ENCODE measurements around the gene HES4. TPM values are rescaled to one million over a fixed set of nuclear protein-coding genes. Genes with fewer than 3 reads are reported as not detected.

Gene HES4
- total and polyA plus RNA-seq, 2 of the 13 experiments (the other 11 are each of a cell fraction or from before 2014, with no cell fraction given) = 8.8 to 10.6 TPM

DNA sequence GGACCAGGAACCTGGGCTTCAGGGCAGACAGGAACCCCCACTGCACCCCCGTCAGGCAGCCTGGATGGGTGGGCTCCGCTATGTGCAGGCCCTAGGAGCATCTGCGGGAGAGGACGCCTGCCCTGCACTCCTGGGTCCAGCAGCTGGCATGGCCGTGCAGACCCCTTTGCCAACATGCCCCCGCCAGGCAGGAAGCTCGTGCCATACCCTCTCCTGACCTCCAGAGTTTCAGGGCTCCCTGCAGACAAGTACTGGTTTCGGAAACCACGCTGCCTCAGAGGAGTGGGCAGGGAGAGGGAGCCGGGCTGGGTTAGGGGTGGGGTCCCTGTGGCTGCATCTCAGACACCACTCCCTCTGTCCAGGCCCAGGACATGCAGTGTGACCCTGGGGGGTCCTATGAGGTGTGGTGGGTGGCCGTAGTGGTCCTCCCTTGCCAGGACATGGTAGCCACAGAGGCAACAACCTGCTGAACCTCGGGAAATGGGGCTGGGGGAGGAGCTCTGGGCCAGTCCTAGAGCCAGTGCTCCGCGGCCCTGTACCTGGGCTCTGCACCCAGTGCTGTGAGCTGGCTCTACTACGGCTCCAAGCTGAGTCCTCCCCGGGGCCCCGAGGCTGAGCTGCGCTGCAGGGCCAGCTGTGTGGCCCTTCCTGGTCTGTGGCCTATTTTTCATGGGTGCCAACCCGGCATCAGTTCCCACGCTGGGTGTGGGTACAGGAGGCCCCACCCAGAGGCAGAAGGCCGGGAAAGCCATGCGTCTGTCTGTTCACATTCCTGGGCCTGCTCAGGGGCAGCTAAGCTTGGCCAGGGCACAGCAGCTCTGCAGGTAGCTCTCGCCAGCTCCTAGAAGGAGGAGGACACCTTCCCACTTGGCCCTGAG, 32.2 kb downstream of the HES4 start:
- Histone ChIP-seq H3K27ac (ENCODE audit: extremely low read length, insufficient read depth, low read length) (no peak overlapping the region), H3K79me2 (ENCODE audit: insufficient read depth, low read length) (no peaks in the 10 kb centered on the region), H3K9ac (ENCODE audit: insufficient read depth, low read depth, low read length) (peak overlapping the region; percentile 64; the same call in 1 of the 2 replicates), H3K4me2 (ENCODE audit: low read depth, low read length) (peak overlapping the region; percentile 78), H4K20me1 (ENCODE audit: insufficient read depth, low read length) (no peaks in the 10 kb centered on the region), H3K36me3 (replicated peaks in 1 of 2; ENCODE audit: control insufficient read depth in 1 of 2, insufficient read depth in 2 of 2, low read length in 2 of 2) (peaks cover 0 to 3% of the 10 kb centered on the region in 2 experiments; a peak in 1 of 5 replicates), H2AFZ (ENCODE audit: low read length) (no peak overlapping the region), H3K4me1 (ENCODE audit: insufficient read depth, low read length) (peaks cover 24% of the 10 kb centered on the region), H3K4me3 (replicated peaks in 1 of 3; ENCODE audit: insufficient read depth in 1 of 3, low read depth in 2 of 3, low read length in 3 of 3) (peak overlapping the region in 2 of 3 experiments; percentile 77 to 82; a peak in 4 of 6 replicates), H3K9me3 (ENCODE audit: low read length) (no peaks in the 10 kb centered on the region), H3K27me3 (ENCODE audit: control insufficient read depth in 1 of 2, insufficient read depth in 2 of 2, low read length in 2 of 2) (no peaks in the 10 kb centered on the region; a peak in 1 of 5 replicates)
- TF ChIP-seq ZNF263 (CRISPR knock-in tag; IDR thresholded peaks at IDR 0.05) = peak; percentile 64
- TF ChIP-seq ZNF780A (CRISPR knock-in tag; IDR thresholded peaks at IDR 0.05) = no peak
- in situ Hi-C loops (cut with HindIII; ENCODE audit: extremely low pct_ligation_motif_present, low pct_unique_long_range_greater_than_20kb) = no loop called here
- BruUV-seq (replicated peaks) = no TSS peak
- ChIA-PET CTCF (ENCODE audit: low intra/inter-chr PET ratio, low total read pairs) (no interaction called here), POLR2A (interaction anchor here (0.7 to 2.7 kb wide), 5 partner anchors 8 to 40 kb away, joined by 3 to 11 read pairs (median 3); partner anchors contain the start of gene PERM1)
- ATAC-seq (peak; percentile 42), DNase-seq (ENCODE audit: low spot score) (no peak), FAIRE-seq (no peak)
- intact Hi-C loops (cut with micrococcal nuclease; ENCODE audit: unreplicated experiment) = no loop called here
- WGBS (ENCODE audit: low lambda C conversion rate) = 93% methylated on average over 3 of the region's 23 CpGs

GRCh38 chr1:966704-967300, 33.1 kb downstream of the HES4 start:
- Histone ChIP-seq H3K27ac (ENCODE audit: extremely low read length, insufficient read depth, low read length) (no peak overlapping the region), H3K27me3 (ENCODE audit: control insufficient read depth in 1 of 2, insufficient read depth in 2 of 2, low read length in 2 of 2) (no peaks in the 10 kb centered on the region; a peak in 1 of 5 replicates), H4K20me1 (ENCODE audit: insufficient read depth, low read length) (no peaks in the 10 kb centered on the region), H3K4me2 (ENCODE audit: low read depth, low read length) (peak overlapping the region; percentile 78), H3K9ac (ENCODE audit: insufficient read depth, low read depth, low read length) (peak overlapping the region; percentile 64), H3K79me2 (ENCODE audit: insufficient read depth, low read length) (no peaks in the 10 kb centered on the region), H2AFZ (ENCODE audit: low read length) (no peak overlapping the region), H3K36me3 (replicated peaks in 1 of 2; ENCODE audit: control insufficient read depth in 1 of 2, insufficient read depth in 2 of 2, low read length in 2 of 2) (peaks cover 0 to 6% of the 10 kb centered on the region in 2 experiments; a peak in 1 of 5 replicates), H3K4me3 (replicated peaks in 1 of 3; ENCODE audit: insufficient read depth in 1 of 3, low read depth in 2 of 3, low read length in 3 of 3) (peak overlapping the region; percentile 47 to 82 (median 77); a peak in 5 of 6 replicates), H3K9me3 (ENCODE audit: low read length) (no peaks in the 10 kb centered on the region), H3K4me1 (ENCODE audit: insufficient read depth, low read length) (peaks cover 24% of the 10 kb centered on the region)
- peak; percentile 31 for DNase-seq (ENCODE audit: low spot score)
- CTCF ChIA-PET (ENCODE audit: low intra/inter-chr PET ratio, low total read pairs) = no interaction called here
- intact Hi-C loops (cut with micrococcal nuclease; ENCODE audit: unreplicated experiment) (no loop called here), in situ Hi-C loops (cut with HindIII; ENCODE audit: extremely low pct_ligation_motif_present, low pct_unique_long_range_greater_than_20kb) (no loop called here)
- no TSS peak for BruUV-seq (replicated peaks)
- POLR2A ChIA-PET = interaction anchor here (0.7 to 2.7 kb wide), 8 partner anchors 9 to 93 kb away, joined by 3 to 11 read pairs (median 3); partner anchors contain the start of gene PERM1
- peak; percentile 76 for ATAC-seq
- no CpG with 5 or more reads among the region's 60 CpGs for WGBS (ENCODE audit: low lambda C conversion rate)
- no peak for FAIRE-seq
- TF ChIP-seq TAF1 (CRISPR knock-in tag; IDR thresholded peaks at IDR 0.05) (peak; percentile 67; the same call in 1 of the 2 replicates), ZNF230 (CRISPR knock-in tag; IDR thresholded peaks at IDR 0.05) (no peak), ZBTB20 (CRISPR knock-in tag; IDR thresholded peaks at IDR 0.05; ENCODE audit: borderline replicate concordance, low read depth) (peak; percentile 43; the same call in 1 of the 2 replicates), HNF4G (IDR thresholded peaks at IDR 0.05; ENCODE audit: borderline replicate concordance, low read depth, low read length) (no peak), HNF4G (CRISPR knock-in tag; IDR thresholded peaks at IDR 0.05; ENCODE audit: borderline replicate concordance, low read depth) (0 out of 2 replicates have a peak, but pooled peaks have one; percentile 30), PATZ1 (CRISPR knock-in tag; IDR thresholded peaks at IDR 0.05) (peak; percentile 81), ZNF451 (CRISPR knock-in tag; IDR thresholded peaks at IDR 0.05) (0 out of 2 replicates have a peak, but pooled peaks have one; percentile 30), SAFB2 (CRISPR knock-in tag; IDR thresholded peaks at IDR 0.05; ENCODE audit: borderline replicate concordance, low read depth) (0 out of 2 replicates have a peak, but pooled peaks have one; percentile 65)
- TF ChIP-seq, protein P1, sequence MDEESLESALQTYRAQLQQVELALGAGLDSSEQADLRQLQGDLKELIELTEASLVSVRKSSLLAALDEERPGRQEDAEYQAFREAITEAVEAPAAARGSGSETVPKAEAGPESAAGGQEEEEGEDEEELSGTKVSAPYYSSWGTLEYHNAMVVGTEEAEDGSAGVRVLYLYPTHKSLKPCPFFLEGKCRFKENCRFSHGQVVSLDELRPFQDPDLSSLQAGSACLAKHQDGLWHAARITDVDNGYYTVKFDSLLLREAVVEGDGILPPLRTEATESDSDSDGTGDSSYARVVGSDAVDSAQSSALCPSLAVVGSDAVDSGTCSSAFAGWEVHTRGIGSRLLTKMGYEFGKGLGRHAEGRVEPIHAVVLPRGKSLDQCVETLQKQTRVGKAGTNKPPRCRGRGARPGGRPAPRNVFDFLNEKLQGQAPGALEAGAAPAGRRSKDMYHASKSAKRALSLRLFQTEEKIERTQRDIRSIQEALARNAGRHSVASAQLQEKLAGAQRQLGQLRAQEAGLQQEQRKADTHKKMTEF (CRISPR knock-in tag; IDR thresholded peaks at IDR 0.05) = peak; percentile 78; the same call in 1 of the 2 replicates

Measured in HepG2 (cell line).